HS-5 (cell line): Measurements from ENCODE around the gene GLUD1.
"Not testable (repeated sequence)": the region's sequence is repeated elsewhere in the genome, so short reads cannot be mapped to it uniquely, and the experiment has no call there.

Experiments used
- DNase-seq: peaks from one replicate; pipeline ENCODE4 v3.0.0-alpha.2; 2012; ENCODE audit warnings: low read depth

The GLUD1 gene

GRCh38 chr10:87094373-87095235, at the start of gene GLUD1, which contains the start of gene SHLD2:
Gene GLUD1 (minus strand): TSS chr10:87094843. CDS start chr10:87094769, 74 bp downstream.
Gene SHLD2 (plus strand): TSS chr10:87095206. CDS start chr10:87151355, 56,149 bp downstream.
- DNase-seq, result peak; percentile 47

DNA sequence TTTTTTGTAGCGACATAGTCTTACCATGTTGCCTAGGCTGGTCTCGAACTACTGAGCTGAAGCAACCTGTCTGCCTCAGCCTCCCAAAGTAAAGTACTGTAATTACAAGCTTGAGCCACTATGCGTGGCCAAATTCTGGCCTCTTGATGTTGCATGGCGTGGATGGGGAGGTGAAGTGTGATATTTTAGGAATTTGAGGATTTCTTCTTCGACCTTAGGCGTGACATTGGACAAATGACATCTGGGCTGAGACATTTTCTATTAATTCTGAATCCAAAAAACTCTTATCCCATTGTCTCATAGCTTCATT, 48.4 kb upstream of the GLUD1 start:
- DNase-seq, result not testable (repeated sequence)

GRCh38 chr10:87142230-87143108, 47.8 kb upstream of the GLUD1 start:
- DNase-seq, result not testable (repeated sequence)

GRCh38 chr10:87137478-87137877, 42.8 kb upstream of the GLUD1 start:
- DNase-seq, result not testable (repeated sequence)

GRCh38 chr10:87134440-87134839, 39.8 kb upstream of the GLUD1 start:
- not testable (repeated sequence) for DNase-seq

GRCh38 chr10:87133936-87134335, 39.3 kb upstream of the GLUD1 start:
- DNase-seq, result not testable (repeated sequence)

- DNase-seq, result not testable (repeated sequence)
These were observed 37.5 kb upstream of the GLUD1 start for GRCh38 chr10:87132176-87132575.

DNA sequence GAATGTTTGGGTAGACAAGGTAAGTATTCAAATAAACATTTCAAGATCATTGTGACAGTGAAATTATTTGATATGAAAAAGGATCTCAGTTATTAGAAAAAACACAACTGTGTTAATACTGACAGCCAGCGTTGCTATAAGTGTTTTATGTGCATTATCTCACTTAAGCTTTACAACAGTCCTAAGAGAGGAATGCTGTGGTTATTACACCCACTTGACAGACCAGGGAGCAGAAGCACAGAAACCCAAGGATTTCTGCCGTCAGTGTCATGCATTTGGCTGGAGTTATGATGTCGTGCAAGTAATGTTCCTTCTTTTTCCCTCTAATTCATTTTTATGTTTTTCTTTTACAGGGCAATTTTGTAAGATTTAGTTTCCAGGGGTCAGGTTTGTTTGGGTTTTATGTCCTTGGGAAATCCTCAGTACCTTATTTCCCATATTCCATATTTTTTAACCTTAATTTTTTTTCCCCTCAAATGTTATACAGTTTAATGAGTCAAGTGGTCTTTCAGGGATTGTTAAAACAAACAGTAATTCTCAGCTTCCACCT, 33.0 kb upstream of the GLUD1 start:
- not testable (repeated sequence) for DNase-seq

DNA sequence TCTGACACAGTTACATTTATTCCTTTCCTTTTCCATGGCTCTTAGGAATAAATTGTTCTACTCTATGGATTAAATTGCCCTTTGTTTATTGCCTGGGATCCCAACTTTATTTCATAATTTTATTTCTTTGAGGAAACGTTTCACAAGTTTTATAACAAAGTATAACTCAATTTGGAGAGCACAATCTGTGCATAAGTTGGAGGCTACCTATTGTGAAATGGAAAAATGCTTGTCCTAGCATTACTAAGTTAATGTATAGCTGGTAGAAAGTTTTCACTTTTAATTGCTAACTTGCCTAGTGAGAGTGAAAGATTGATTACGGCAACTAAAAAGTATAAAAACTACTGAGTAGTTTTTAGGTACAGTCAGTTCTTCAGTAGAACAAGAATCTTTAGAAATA, 32.4 kb upstream of the GLUD1 start:
- not testable (repeated sequence) for DNase-seq

GRCh38 chr10:87123351-87123750, 28.7 kb upstream of the GLUD1 start:
- DNase-seq, result not testable (repeated sequence)

- DNase-seq, result not testable (repeated sequence)
These were observed 24.4 kb upstream of the GLUD1 start for GRCh38 chr10:87119029-87119428.

DNA sequence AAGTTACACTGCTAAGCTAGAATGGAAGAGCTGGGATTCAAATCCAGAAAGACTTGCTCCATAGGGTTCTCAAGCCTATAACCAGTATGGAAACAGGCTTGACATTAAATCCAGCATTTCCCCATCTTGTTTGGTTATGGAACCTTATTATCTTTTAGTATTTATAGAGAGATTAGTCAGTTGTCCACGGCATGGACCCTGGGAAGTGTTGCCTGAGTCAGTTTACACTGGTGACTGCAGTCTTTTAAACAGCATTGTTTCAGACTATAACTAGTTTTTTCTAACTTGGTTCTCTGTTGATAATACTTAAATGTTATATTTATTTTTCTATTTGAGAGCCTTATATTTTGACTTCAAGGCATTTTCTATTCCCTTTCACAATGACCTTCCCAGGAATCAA, 23.5 kb upstream of the GLUD1 start:
- DNase-seq, result not testable (repeated sequence)

GRCh38 chr10:87105446-87106124, 10.9 kb upstream of the GLUD1 start:
- no peak for DNase-seq

GRCh38 chr10:87104727-87105126, 10.1 kb upstream of the GLUD1 start:
- DNase-seq, result not testable (repeated sequence)

- DNase-seq, result no peak
These were observed 7.4 kb upstream of the GLUD1 start for GRCh38 chr10:87101996-87102395.

- peak; percentile 52 for DNase-seq
These were observed 748 bp upstream of the GLUD1 start for GRCh38 chr10:87095236-87095945.

GRCh38 chr10:87093632-87094372, 841 bp downstream of the GLUD1 start:
- DNase-seq, result no peak

- peak; percentile 19 for DNase-seq
These were observed 1.6 kb downstream of the GLUD1 start for GRCh38 chr10:87092861-87093631.

GRCh38 chr10:87092376-87092860, 2.2 kb downstream of the GLUD1 start:
- no peak for DNase-seq

- DNase-seq, result no peak
These were observed 3.9 kb downstream of the GLUD1 start for GRCh38 chr10:87090779-87091178.
